Ishikawa (cell line): ENCODE measurements around the gene SMAD2.

Experiments
- CEBPB ChIP-seq: IDR thresholded peaks from 2 replicates; pipeline ENCODE4 v1.6.1; 2012
- CREB1 ChIP-seq: IDR thresholded peaks from 2 replicates; pipeline ENCODE4 v1.6.1; 2012; ENCODE audit warnings: low read depth
- EGR1 ChIP-seq: IDR thresholded peaks from 2 replicates; pipeline ENCODE4 v1.6.1; 2012
- EP300 ChIP-seq: IDR thresholded peaks from 2 replicates; pipeline ENCODE4 v1.6.1; 2012; ENCODE audit warnings: borderline replicate concordance
- FOXM1 ChIP-seq: IDR thresholded peaks from 2 replicates; pipeline ENCODE4 v1.6.1; 2012; ENCODE audit warnings: low read depth, borderline replicate concordance
- MAX ChIP-seq: IDR thresholded peaks from 2 replicates; pipeline ENCODE4 v1.6.1; 2012
- NFIC ChIP-seq: IDR thresholded peaks from 2 replicates; pipeline ENCODE4 v1.6.1; 2012
- RAD21 ChIP-seq: IDR thresholded peaks from 2 replicates; pipeline ENCODE4 v1.6.1; 2012; ENCODE audit warnings: low read depth
- REST ChIP-seq: IDR thresholded peaks from 2 replicates; pipeline ENCODE4 v1.6.1; 2012; ENCODE audit warnings: low read depth, mild to moderate bottlenecking
- TAF1 ChIP-seq: IDR thresholded peaks from 2 replicates; pipeline ENCODE4 v1.6.1; 2012; ENCODE audit warnings: low read depth, mild to moderate bottlenecking
- TCF12 ChIP-seq: IDR thresholded peaks from 2 replicates; pipeline ENCODE4 v1.6.1; 2012; ENCODE audit warnings: low read depth
- TEAD4 ChIP-seq: IDR thresholded peaks from 2 replicates; pipeline ENCODE4 v1.6.1; 2012
- YY1 ChIP-seq: IDR thresholded peaks from 2 replicates; pipeline ENCODE4 v1.6.1; 2012; ENCODE audit warnings: low read depth
- ZBTB7A ChIP-seq: IDR thresholded peaks from 2 replicates; pipeline ENCODE4 v1.6.1; 2012; ENCODE audit warnings: low read depth
- TF ChIP-seq, protein P1 (sequence below): IDR thresholded peaks from 2 replicates; pipeline ENCODE4 v1.6.1; 2012

The SMAD2 gene

GRCh38 chr18:47929681-47930198 is 719 bp downstream of the SMAD2 start:
- TF ChIP-seq, protein P1, sequence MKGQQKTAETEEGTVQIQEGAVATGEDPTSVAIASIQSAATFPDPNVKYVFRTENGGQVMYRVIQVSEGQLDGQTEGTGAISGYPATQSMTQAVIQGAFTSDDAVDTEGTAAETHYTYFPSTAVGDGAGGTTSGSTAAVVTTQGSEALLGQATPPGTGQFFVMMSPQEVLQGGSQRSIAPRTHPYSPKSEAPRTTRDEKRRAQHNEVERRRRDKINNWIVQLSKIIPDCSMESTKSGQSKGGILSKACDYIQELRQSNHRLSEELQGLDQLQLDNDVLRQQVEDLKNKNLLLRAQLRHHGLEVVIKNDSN: no peak
- TF ChIP-seq EP300 (no peak), TCF12 (no peak), ZBTB7A (no peak), FOXM1 (no peak), EGR1 (no peak), MAX (no peak), REST (no peak), RAD21 (no peak)

DNA sequence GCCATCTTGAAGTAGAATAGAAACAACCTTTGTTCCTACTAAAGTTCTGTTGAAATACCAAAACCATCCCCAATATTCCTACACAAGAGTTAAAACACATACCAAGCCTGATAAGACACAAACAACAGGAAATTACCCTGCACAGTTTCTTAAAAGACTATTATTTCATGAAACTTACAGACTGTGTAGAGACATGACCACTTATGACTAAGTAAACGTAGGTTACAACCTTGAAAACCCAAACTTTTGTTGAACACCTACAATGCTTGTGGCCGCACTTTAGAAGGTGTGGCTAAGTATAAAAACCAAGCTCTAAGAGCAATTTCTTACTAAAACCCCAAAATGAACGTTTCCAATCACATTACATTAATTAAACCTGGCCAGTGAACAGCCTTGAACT is 2.0 kb downstream of the SMAD2 start:
- no peak for TF ChIP-seq EP300
- no peak for TF ChIP-seq EGR1
- TF ChIP-seq YY1: no peak

DNA sequence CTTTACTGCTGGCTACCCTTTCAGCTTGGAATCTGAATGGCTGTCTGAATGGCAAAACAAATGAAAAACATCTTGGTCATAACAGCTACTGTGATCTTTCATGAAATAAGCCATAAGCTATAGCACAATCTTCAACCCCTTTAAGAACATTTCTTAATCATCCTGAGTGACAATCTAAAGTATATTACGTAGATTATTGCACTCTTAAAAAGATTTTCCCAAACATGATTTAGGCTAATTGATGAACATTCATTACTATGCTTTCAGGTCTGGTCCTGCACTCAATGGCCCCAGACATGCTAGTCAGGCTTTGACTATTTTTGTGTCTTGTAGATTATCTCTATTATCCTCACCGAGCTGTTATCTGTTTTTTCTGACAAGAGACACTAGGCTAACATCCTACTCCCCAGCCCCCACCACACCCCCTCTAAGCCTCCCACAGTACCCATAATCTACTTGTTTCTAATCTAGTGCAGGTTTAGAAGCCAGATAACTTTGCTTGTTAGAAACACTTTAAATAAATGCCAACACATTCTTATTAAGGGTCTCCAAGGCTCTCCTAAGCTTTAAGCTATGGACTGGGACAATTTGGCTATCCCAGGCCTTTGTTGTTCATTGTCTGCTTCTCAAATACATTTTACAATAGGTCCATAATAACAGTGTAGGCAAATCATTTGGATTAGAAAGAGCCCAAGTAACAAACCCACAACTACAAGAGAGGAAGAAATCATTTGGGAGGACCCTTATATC is 4.2 kb downstream of the SMAD2 start:
- TF ChIP-seq EGR1 (no peak), EP300 (no peak), CREB1 (no peak), MAX (no peak), TEAD4 (no peak), REST (no peak), FOXM1 (no peak), NFIC (no peak), TAF1 (no peak)
- TF ChIP-seq, protein P1: no peak

- TF ChIP-seq ZBTB7A (no peak), REST (no peak), CEBPB (no peak), YY1 (no peak), CREB1 (no peak), MAX (no peak), EP300 (no peak), TCF12 (no peak)
These were observed 10.5 kb downstream of the SMAD2 start for GRCh38 chr18:47919916-47920315.
